ENCODE data around the gene ADCY5.
A peak's percentile ranks its signal among the peaks of the same experiment; 100 is the strongest.

Gene ADCY5

DNA sequence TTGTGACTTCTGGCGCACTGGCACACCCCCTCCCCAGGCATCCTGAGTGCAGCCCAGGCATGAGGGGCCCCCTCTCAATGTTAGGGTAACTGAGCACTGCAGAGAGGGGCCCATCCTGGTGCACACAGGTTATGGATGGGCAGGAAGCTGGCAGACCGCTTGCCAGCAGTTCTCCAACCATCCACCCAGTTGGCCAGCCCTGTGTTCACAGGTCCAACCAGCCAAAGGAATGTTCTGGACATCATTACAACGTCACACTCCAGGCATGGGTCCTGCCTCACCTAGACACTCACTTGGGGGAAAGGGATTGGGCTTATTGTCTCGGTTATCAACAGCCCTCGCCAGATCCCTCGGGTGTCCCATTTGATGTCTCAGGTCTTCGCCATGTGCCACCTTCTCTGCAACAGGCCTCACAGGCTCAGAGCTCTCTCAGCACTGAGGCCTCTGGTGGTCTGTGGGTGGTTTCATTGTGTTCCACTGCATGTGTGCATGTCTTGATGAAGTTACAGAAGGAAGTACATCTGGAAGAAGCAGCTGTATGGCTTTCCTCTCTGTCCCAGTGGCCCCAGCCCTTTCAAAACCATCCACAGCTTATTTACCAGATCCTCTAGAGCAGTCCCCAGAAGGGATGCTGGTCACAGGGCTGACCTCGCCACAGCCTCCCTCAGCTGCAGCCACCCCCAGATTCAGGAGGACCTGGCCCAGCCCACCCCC lies 23.7 kb downstream of the ADCY5 start:
- DNase-seq = no peak

DNA sequence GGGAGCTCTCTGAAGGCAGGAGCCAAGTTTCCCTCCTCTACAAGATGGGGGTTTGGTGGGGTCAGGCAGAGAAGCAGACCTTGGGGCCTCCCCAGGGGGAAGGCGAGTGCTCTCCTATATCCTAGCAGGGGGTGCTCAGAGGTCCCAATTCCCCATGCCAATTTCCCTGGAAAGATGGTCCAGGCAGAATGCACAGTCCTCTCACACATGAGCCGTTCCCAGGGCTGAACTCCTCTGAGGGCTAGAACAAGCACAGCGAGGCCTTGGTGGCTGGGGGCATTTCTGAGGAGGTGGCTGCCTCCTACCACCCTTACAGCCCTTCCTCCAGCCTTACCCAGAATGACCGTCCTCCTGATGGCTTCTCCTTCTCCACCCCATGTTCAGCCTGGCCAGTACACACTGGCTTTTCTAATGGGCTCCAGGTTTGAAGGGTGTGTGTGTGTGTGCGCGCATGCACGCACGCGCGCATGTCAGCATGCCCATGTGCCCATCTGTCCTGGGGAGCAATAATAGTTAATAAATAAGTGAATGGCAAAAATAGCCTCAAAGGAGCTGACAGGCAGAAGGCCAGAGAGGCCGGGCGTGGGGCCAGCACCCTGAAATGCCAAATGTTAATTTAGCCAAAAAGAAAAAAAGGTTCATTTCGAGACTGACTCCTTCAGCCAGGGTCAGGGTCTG lies 24.4 kb downstream of the ADCY5 start:
- no peak for DNase-seq

DNA sequence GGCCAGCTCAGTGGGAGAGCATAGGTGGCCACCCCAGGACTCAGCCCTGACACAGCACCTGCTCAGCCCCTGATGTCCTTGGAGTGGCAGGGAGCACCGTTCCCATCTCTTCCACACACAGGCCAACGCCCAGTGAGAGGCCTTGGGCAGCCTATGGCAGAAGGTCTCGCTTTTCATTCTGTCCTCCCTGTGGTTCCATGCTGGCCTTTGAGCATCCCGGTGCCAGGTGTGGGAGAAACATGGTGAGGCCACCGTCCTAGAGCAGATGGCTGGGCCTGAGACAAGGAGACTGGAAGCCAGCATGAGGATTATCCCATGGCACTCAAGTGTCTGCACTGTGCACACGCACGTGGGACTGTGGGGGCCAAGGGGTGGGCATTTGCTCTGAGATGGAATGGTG lies 25.1 kb downstream of the ADCY5 start:
- no peak for DNase-seq

DNA sequence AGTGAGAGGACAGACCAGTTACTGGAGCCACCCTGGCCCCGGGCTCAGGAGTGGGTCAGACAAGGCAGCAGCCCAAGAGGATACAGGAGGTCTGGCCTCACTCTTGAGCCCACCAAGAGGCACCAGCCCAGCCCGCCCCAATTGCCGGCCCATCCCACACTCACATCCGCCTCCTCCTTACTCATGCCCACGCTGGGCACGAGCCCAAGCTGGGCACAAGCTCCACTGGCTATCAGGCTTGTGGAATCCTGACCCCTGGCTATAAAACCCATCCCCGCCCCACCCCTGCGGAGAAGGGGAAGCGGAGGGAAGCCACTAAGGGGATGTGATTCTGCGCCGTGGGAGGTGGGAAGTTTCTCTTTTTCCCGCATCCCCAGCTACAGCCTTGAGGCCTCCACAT lies 25.9 kb downstream of the ADCY5 start:
- no peak for DNase-seq

DNA sequence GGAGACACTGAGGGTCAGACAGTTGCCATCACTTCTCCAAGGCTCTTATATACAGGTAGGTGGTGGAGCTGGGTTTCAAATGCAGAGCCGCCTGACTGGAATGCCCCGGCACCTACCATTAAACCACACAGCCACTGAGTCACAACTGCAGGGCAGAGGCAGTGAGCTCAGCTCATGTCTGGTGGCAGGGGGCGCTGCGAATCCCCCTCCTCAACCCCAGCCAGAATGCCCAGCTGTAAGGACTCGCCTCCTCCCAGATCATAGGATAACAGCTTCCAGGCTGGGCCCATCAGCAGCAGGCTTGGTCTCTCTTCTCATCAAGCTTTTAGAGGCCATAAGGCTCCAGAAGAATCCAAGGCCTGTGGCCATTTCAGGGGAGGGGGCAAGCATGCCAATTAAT lies 26.4 kb downstream of the ADCY5 start:
- no peak for DNase-seq

DNA sequence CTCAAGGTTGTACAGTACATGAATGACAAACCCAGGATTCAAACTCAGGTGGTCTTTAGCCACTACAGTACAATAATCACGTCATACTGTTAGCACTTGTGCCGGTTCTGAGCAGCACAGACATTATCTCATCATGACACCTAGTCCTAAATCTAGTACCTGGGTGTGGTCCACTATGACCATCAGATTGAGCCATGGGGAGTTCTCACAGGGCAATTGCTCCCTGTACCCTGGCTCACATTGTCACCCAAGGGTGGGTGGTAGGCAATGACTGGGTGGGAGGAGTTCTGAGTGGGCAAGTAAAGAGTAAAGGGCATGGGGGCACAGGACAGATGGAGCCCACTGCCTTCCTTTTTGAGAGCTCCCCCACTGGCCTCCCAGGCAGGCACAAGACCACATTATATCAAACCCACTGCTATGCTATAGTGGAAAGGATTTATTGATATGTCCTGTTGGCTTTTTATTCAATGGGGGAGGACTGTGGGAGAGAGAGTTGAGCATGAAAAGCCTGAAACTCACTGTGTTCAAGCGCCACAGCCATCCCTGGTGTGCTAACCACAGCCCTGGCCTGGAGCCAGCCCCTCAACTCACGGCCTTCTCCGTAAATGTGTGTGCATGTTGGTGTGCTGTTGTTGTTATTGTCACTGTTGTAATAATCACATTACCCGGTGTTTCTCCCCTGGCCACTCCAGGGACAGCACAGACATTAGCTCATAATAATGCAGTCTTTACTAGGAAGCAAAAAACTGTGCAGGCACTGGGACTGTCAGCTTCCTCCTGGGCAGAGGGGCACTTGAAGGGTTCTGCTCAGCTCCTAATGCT lies 27.3 kb downstream of the ADCY5 start:
- DNase-seq = no peak

DNA sequence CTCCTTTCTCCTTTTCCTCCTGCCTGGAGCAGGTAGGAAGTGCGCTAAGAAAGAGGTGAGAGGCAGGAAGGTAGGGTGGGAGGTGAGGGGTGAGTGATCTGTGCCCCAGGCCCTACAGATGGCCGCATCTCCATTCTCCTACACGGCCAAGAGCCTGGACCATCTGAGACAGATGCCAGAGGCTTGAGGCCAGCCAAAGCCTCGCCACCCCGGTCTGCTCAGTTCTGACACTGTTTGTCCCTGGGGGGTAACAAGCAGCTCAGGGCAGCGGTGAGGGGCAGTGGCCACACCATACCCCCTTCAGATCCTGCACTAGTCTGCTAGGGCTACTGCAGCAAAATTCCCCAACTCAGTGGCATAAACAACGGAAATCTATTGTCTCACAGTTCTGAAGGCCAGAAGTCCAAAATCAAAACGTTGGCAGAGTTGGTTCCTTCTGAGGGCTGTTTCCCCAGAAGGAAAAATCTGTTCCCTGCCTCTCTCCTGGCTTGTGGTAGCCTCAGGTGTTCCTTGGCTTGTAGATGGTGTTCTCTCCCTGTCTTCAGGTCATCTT lies 28.4 kb downstream of the ADCY5 start:
- DNase-seq = no peak

DNA sequence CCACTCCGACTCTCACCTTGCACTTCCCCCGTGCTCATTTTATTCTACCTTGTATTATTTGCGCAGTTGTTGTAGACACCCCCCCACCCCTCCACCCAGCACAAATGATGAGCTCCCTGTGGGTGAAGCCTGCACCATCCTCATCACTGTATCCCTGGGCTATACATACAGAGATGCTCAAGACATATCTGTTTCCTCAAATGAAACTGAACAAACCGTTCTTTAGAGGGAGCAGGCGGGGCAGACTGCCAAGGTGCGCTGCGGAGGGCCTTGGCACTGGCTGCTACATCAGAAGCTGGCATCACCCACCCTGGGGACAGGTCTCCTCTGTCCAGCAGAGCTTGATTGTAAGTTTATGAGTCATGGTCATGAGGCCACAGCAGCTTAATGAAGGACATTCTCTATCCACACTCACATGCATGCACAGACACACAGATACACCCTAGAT lies 29.0 kb downstream of the ADCY5 start:
- DNase-seq = no peak

DNA sequence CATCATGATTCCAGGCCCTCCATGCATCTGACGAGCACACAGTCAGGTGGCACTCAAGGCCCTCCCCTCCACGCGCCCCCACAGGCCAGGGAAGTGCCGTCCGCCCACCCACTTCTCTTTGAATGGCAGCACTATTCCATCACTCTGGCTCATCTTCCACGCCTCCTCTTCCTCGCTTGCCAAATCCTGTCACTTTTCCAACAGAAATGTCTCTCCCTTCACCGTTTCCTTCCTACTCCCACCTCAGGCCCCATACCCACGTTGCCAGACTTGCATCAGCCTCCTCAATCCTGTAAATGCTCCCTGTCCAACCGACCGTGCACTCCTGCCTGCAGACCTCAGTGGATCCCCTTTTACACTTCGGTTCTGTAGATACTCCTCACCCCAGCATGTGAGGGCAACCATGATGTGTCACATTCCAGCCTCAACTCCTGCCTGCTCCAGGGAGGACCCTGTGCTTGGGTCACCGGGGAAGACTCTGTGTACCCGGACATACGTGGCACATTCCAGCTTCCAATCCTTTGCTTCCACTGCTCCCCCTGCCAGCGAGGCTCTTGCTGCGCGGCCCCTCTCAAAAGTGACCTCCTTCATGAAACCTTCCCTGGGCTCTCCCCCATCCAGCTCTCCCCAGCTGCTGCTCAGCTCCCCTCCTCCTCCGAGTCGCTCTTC lies 29.6 kb downstream of the ADCY5 start:
- DNase-seq = no peak

DNA sequence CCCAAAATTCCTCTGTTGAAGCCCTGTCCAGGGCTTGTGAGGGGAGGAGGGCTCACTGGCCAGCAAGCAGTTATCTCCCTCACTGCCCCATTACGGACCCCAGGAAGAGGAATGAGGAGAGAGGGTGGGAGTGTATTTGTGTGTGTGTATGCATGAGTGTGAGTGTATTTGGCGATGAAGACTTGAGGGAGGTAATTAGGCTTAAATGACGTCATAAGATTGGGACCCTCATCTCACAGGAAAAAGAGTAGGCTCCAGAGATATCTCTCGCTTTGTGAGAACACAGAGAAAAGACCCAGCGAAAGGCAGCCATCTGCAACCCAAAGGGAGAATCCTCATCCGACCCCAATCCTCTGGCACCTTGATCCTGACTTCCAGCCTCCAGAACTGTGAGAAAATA lies 32.2 kb downstream of the ADCY5 start:
- DNase-seq = no peak

DNA sequence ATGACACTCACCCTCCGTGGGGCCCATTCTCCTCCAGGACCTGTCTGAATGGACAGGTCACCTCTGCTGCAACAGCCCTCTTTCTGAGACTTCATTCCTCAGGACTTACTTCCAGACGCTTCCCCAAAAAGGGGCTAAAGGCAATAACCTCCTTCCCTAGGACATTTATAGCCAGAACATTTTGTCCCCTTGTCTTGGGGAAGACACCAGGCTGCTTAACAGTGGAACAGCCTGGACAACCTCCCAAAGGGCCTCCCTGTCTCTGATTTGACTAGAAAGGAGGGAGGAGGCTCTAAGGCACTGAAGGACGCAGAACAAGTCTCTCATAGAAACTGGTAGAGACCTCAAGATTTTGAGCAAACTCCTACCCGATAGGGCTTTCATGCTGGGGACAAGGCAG lies 32.7 kb downstream of the ADCY5 start:
- DNase-seq = no peak

DNA sequence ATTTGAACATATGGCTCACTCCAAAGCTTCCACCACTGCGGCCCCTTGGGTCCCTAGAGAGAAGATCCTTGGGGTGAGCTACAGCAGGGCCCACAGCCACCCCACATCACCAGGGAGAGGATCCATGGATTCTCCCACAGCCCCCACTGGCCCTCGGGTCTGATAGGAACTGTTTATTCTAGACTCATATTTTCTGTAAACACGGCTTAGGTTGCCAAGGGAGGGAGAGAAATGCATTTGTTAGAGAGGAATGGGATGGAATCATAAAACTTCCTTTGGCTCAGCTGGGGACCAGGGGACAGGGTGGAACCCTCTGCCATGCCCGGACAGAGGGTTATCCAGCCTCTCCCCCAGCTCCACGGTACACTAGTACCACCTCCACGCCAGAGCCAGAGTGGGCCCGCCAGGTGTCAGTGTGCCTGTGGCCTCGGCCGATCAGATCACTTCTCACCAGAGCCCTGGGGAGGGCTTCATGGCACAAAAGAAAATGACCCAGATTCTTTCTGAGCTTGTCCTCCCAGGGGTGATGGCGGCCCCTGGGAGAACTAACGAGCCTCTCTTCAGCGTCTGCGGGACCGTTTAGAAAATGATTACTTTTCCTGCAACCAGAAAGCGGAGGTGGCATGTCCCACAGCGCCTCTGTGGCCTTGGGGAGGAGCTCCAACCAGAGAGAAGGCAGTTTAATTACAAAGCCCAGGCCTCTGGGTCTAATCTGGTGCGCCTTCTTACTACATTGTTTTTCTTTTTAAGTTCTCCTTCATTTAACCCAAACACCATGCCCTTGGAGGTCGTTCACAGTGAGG lies 33.7 kb downstream of the ADCY5 start:
- DNase-seq = peak; percentile 26

DNA sequence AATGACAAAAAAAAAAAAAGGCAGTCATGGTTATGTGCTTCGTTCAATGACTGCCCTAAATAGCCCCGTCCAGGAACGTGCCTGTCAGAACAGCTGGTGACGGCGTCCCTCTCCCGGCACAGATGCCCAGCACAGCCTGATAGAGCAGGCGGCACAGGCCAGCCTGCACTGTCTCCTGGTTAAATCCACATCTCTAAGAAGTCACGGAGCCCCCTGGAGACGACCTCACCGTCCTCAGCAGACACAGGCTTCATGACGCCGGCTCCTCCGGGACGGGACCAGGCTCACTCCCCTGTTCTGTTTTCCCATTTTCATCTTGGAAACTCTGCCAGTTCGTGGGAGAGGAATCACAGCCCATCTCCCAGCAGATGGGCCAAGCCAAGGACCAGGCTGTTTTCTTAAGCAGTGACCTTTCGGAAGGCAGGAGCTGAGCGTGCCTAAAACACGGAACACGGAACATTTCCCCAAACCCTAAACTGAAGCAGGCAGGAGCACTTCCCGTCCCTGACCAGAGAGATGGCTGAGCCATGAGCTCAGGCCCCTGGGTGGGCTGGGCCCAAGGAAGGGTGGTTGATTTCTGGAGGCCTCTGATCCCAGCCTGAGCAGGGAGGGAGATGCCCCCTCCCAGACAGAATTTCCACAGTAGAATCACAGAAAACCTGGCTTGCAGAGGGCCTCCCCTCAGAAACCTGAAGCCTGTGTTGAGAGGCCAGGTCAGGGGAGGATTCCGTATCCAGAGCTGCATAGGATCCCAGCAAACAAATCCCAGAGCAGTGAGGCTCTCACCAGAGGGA lies 35.9 kb downstream of the ADCY5 start:
- peak; percentile 58 for DNase-seq

DNA sequence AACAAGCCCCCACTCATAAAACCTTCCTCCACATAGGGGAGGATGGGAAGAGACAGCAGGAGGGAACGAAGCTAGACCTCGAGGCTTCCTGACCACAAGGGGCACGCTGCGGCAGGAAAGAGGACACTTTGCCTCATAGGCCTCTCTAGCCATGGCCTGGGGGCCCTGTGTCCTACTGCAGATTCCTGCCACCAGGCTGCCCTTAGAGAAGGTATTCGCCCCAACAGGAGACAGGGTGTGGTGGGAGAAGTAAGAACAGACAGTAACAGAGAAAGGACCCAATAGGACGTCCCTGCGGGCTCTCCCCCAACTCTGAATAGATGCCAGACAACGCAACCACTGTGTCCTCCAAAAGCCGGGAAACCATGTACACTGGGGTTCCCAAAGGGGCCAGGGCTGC lies 36.8 kb downstream of the ADCY5 start:
- DNase-seq = no peak

DNA sequence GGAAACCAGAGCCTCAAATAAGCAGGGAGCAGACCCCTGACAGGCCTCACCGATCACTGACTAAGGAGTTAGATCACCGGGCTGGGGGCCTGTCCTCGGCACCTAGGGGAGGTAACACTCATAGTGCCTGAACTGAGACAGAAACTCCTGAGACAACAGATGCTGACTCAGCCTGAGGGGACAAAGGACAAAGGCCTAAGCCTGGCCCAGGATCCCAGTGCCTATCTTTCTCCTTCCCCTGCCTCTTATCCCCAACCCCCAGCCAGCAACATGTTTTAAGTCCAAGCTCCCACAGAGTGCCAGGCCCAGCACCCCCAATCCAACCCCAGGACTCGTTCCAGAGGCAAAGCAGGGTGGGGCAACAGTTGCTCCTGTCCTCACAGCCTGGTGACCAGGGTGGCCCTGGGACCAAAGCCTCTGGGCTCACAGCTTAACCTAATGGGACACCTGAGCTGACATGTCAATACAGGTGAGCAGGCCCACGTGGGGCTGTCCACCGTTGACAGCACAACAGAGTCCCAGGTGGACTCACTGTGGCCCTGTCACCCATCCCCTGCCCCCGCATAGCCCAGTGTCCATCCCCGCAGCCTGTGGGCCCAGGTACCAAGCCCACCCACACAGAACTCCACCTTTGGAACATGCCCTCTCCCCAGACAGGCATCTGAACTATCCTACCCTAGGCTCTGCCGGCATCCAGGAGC lies 37.4 kb downstream of the ADCY5 start:
- no peak for DNase-seq

DNA sequence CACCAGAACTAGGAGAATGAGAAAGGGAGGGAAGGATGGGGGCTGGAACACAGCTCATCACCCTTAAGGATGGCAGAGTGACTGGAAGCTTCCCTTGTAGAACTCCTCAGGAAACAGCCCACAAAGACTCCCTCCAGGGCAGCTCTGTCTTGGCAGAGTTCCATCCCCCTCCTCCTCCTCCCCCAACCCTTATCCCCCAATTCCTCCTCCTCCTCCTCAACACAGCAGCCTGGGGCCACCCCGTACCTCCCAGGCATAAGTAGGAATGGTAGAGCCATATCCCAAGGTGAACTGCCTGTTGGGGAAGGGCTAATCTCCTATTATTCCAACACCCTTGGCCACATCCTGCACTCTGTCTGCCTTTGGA lies 38.8 kb downstream of the ADCY5 start:
- no peak for DNase-seq

DNA sequence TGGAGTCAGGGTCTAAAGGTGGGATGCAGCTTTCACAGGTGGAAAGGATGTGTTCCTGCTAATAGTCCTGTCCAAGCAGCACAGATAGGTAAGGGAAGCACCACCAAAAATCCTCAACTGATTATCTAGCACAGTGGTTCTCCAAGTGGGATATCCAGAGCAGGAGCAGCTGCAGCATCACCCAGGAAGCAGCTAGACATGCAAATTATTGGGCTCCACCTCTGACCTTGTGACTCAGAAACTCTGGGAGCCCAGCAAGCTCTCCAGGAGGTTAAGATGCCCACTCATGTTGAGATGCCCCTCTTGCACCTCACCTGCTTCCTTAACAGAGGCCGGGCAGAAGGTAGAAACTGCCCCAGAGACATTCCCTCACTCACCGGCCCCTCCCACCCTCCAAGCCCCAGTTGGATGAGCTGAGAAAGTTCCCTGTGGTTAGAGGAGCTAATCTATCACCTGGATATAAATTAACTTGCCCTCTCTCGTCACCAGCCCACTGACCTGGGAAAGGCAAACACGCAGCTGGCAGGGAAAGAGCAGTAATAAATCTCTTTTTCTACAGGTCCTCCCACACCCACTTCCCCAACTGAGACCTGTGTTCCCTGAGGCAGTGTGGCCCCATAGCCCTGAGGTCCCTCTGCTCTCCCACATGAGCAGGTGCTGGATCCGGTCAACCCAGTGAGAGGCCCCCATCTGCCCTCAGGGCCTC lies 39.3 kb downstream of the ADCY5 start:
- DNase-seq = no peak

DNA sequence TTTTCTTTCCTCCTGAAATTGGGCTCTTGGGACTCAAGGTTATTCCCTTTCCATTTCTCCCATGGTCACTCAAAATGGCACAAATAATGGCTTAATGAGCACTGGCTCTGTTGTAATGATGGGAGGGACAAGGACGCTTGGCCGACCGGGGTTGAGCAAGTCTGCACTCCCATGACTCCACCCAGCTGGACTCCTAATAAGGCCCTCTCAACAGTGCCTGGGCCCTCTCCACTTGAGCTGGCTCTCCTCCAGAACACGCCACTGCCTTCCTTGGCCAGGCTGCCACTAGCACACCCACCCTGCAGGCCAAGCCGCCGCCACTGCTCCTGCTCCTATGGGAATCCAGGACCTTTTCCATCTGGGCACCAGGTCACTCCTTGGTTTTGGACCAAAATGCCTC lies 42.3 kb downstream of the ADCY5 start:
- no peak for DNase-seq

DNA sequence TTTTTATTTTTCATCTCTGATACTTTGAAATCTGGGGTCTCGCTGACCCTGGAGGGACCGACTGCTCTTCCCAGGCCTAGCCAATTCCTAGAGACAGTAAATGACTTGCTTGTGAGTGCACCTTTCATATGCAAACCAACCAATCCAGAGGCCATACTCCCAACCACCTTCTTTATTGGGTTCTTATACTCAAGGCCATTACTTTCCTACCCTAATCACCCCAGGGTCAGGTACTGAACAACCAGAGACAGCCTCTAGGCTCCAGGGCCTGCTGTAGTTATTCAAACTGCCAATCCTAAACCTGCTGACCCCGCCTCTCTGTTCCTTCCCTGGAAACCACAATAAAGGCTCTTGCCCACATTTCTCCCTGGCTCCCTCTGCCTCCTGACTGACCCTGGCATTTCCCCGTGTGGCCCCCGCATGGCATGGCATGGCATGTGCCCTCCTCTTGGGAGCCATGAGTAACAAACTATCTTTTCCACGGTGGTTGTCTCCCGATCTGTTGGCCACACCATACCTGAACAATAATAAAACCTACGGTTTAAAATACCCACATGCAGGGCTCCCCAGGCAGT lies 42.9 kb downstream of the ADCY5 start:
- no peak for DNase-seq

DNA sequence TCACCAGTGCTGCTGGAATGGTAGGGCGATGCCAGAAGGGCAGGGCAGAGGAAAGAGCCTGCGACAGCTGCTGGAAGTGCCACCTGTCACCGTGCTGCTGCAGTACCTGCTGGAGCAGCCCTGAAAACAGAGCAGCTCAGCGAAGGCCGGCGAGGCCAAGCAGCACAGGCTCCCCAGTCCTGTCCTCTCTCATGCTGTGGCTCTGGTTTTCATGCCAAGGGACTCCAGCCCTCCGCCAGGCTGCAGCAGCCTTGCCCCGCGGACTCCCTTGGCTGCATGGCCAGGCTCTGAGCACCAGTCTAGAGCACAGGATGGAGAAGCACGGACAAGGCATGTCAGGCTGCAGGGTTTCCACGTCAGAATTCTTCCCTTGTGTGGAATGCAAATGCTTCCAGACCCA lies 43.9 kb downstream of the ADCY5 start:
- no peak for DNase-seq

All from retina (tissue), 1 donor.